ENCODE measurements around the gene SLC2A4RG.

SLC2A4RG gene

DNA sequence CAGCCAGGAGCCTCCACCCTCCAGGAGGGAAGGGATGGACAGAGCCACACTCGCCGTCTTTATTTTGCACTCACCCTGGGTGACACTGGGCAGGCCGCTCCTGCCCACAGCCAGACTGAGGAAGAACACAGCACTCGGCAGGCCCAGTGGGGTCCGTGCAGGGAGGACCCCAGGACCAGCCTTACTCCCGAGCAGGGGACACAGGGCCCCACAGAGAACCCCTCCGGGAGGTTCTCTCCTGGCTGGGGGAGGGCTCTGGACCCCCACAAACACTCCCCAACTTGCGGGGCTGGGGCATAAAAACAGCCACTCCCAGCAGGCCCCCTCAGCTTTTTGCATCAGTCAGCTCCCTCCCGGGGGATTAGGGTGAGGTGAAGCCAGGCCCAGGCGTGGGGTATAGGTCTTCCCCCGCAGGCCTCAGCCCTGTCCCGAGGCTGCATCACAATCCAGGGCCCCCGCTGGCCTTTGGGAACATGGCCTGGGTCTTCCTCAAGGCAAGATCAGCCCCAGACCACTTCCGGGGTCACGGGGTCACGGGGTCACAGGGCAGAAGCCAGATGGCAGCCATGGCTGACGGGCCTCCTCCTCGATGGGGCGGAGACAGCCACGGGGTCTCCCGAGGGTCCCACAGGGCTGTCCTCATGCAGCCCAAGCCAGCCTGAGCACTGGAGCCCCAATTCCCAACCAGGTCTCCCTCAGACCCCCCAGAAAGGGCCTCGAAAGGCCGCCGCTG, 39.9 kb upstream of the SLC2A4RG start:
- Mint-ChIP-seq H3K9me3 (no peaks in the 10 kb centered on the region), H3K36me3 (ENCODE audit: low read depth) (peaks cover under 1% of the 10 kb centered on the region), H3K27me3 (ENCODE audit: low read depth, poor library complexity) (no peaks in the 10 kb centered on the region), H3K4me1 (peaks cover 24% of the 10 kb centered on the region), H3K4me3 (no peak overlapping the region), H3K27ac (no peak overlapping the region)
- TF ChIP-seq, protein P1, sequence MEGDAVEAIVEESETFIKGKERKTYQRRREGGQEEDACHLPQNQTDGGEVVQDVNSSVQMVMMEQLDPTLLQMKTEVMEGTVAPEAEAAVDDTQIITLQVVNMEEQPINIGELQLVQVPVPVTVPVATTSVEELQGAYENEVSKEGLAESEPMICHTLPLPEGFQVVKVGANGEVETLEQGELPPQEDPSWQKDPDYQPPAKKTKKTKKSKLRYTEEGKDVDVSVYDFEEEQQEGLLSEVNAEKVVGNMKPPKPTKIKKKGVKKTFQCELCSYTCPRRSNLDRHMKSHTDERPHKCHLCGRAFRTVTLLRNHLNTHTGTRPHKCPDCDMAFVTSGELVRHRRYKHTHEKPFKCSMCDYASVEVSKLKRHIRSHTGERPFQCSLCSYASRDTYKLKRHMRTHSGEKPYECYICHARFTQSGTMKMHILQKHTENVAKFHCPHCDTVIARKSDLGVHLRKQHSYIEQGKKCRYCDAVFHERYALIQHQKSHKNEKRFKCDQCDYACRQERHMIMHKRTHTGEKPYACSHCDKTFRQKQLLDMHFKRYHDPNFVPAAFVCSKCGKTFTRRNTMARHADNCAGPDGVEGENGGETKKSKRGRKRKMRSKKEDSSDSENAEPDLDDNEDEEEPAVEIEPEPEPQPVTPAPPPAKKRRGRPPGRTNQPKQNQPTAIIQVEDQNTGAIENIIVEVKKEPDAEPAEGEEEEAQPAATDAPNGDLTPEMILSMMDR (IDR thresholded peaks at IDR 0.05) = no peak
- DNase-seq = peak; percentile 65

DNA sequence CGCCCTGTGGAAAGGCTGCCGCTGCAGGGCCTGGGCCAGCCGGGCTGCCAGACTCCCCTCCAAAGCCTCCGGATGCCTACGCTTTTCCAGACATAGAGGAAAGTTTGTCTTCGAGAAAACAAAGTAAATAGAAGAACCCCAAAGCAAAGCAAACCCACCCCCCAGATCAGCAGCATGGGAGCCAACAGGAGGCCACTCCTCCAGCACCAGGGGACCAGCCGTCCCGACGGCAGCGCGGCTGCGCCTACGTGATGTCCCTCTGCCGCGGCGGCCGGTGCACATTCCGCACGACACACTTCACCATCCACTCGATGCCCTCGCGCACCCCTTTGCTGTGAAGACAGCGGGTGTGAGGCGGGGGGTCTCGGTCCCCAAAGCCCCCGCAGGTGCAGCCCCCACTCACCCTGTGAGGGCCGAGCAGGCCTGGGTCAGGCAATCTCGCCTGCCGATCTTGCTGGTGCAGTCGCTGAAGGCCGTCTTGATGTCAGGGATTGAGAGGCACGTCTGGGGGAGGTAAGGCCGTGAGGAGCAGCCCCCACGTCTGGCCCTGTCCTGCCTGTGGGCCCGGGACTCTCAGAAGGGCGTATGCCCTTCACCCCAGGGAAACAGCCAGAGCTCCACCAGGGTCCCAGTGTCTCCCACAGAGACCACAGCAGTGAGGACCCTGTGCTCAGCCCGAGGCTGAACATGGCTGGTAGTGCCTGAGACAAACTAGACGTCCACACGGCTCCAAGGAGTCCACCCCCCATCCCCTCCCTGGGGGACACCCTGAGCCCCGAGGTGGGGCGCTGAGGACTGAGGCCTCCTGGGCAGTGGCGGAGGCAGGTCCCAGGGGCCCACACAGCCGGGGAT, 39.2 kb upstream of the SLC2A4RG start:
- no peaks in the 10 kb centered on the region for H3K27me3 Mint-ChIP-seq (ENCODE audit: low read depth, poor library complexity)
- TF ChIP-seq, protein P1 (IDR thresholded peaks at IDR 0.05) = no peak
- no peak for DNase-seq
- H3K4me1 Mint-ChIP-seq = peaks cover 24% of the 10 kb centered on the region
- H3K36me3 Mint-ChIP-seq (ENCODE audit: low read depth) = peaks cover 7% of the 10 kb centered on the region
- H3K4me3 Mint-ChIP-seq = no peak overlapping the region
- H3K9me3 Mint-ChIP-seq = no peaks in the 10 kb centered on the region
- H3K27ac Mint-ChIP-seq = peak overlapping the region; percentile 61

DNA sequence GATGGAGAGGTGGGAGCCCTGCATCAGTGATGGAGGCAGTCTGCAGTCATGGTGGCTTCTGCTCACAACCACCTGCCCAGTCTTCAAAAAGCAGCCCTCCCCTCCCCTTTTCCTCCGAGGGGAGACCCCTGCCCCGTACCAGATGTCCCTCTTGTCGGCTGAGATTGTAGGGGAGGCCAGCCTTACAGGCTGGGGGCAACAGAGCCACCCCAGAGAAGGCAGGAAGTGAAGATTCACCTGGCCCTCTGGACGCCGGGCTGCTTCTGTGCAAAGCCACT, 38.6 kb upstream of the SLC2A4RG start:
- no peaks in the 10 kb centered on the region for H3K27me3 Mint-ChIP-seq (ENCODE audit: low read depth, poor library complexity)
- H3K4me1 Mint-ChIP-seq = peaks cover 24% of the 10 kb centered on the region
- H3K4me3 Mint-ChIP-seq = no peak overlapping the region
- peaks cover 7% of the 10 kb centered on the region for H3K36me3 Mint-ChIP-seq (ENCODE audit: low read depth)
- no peaks in the 10 kb centered on the region for H3K9me3 Mint-ChIP-seq
- TF ChIP-seq, protein P1 (IDR thresholded peaks at IDR 0.05) = no peak
- DNase-seq = no peak
- no peak overlapping the region for H3K27ac Mint-ChIP-seq

DNA sequence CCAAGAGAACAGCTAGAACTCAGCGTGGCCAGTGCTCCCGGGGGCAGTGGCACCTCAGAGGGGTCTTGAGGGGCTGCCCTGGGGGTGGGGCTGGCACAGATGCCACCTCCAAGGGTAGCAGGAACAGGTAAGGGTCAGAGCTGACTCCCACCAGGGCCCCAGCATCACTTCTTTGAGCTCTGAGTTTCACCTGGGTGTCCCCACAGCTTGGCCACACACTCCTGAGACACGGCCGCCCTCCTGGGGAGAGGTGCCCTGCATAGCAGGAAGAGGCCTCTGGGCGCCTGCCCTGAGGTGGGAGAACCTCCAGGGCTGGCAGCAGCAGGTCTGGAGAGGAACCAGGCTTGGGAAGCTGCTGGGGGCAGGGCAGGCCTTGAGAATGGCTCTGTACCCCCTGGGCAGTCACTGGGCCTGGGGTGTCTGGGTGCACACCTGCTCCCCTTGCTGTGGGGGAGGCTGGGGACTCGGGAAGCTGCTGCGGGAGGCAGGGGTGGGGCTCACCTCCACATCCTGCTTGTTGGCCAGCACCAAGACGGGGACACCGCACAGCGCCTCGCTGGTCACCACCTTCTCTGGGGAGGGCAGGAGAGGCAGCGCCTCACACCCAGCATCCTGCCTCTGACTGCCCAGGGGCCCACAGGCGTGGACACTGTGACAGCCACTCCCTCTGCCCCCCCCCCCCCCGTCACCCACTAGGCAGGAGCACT, 38.1 kb upstream of the SLC2A4RG start:
- Mint-ChIP-seq H3K4me3 (no peak overlapping the region), H3K36me3 (ENCODE audit: low read depth) (peaks cover 7% of the 10 kb centered on the region), H3K4me1 (peaks cover 22% of the 10 kb centered on the region), H3K27me3 (ENCODE audit: low read depth, poor library complexity) (no peaks in the 10 kb centered on the region), H3K9me3 (no peaks in the 10 kb centered on the region), H3K27ac (no peak overlapping the region)
- no peak for DNase-seq
- TF ChIP-seq, protein P1 (IDR thresholded peaks at IDR 0.05) = no peak

DNA sequence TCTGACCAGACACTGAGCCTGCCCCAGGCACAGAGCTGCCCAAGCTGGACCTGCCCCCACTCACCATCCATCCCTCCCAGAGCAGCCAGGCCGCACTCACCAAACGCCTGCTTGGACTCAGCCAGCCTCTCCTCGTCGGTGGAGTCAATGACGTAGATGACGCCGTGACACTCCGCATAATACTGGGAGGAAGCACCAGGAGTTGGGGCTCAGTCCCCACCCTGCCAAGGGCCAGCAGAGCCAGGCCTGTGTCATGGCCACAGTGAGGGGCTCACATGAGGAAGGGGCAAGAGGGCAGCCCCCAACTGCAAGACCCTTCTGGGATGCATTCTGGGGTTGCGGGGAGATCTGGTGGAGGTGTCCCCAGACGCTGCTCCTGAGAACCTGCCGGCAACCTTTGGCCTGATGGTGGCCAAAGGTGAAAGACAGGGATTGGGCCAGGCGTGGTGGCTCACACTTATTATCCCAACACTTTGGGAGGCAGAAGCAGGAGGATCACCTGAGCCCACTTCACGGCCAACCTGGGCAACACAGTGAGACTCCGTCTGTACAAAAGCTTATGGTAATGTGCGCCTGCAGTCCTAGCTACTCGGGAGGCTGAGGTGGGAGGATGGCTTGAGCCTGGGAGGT, 37.4 kb upstream of the SLC2A4RG start:
- Mint-ChIP-seq H3K4me1 (peaks cover 27% of the 10 kb centered on the region), H3K4me3 (no peak overlapping the region), H3K27ac (no peak overlapping the region), H3K27me3 (ENCODE audit: low read depth, poor library complexity) (no peaks in the 10 kb centered on the region), H3K36me3 (ENCODE audit: low read depth) (peaks cover 7% of the 10 kb centered on the region), H3K9me3 (no peaks in the 10 kb centered on the region)
- DNase-seq = no peak
- TF ChIP-seq, protein P1 (IDR thresholded peaks at IDR 0.05) = no peak
